ENCODE data around the gene ZNF383.
"Not testable (repeated sequence)": the region's sequence is repeated elsewhere in the genome, so short reads cannot be mapped to it uniquely, and the experiment has no call there.

The ZNF383 gene

DNA sequence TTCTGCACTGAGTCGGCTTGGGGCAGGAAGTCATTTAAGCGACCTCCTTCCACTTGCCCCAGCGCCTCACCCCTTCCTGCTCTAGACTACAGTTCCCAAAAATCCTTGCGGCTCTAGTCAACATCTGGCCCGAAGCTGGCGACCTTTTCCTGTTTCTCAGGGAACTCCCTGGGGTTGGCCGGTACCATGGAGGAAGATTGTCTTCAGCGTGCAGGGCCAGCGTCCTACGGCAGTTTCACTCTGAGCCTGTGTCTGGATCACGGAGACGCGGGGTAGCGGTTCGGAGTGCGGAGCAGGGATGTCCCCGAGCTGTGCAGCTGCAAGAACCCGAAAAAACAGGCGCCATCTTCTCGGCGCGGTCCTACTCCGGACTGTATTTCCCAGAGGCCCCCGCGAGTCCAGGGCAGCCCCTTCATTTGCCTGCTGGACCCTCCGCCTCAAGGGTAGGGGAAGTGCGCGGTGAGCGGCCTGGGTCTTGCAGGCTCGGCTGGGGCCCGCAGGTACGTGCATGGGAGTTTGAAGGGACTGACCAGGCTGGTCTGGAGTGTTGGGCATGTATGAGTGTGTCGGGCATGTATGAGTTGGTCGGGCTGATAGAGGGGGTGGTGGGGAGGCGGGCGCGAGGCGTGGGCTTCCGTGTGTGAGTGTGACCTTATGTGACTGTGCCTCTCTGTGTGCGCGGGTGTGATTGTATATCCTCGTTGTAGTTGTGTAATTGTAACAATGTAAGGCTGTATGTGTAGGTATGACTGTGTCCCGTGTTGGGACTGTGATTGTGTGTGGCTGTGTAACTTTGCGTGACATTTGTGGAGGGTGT is at the start of gene ZNF383:
TSS of gene ZNF383 (plus strand) at position 440 of the 817 bp plus-strand sequence. CDS start 12,240 bp downstream, outside the sequence.
- DNase-seq (ENCODE audit: low read depth): peak; percentile 77

GRCh38 chr19:37172368-37173366 is 45.3 kb upstream of the ZNF383 start, which contains the start of gene ZNF585A:
Gene ZNF585A (minus strand): TSS chr19:37172695. CDS start chr19:37169910, 2,785 bp downstream.
- DNase-seq (ENCODE audit: low read depth): peak; percentile 95

- not testable (repeated sequence) for DNase-seq (ENCODE audit: low read depth)
Measured at GRCh38 chr19:37186071-37186470, 31.9 kb upstream of the ZNF383 start.

- not testable (repeated sequence) for DNase-seq (ENCODE audit: low read depth)
Measured at GRCh38 chr19:37195248-37195647, 22.8 kb upstream of the ZNF383 start.

DNA sequence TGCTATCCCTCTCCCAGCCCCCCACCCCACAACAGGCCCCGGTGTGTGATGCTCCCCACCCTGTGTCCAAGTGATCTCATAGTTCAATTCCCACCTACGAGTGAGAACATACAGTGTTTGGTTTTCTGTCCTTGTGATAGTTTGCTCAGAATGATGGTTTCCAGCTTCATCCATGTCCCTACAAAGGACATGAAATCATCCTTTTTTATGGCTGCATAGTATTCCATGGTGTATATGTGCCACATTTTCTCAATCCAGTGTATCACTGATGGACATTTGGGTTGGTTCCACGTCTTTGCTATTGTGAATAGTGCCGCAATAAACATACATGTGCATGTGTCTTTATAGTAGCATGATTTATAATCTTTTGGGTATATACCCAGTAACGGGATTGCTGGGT is 20.9 kb upstream of the ZNF383 start:
- DNase-seq (ENCODE audit: low read depth): not testable (repeated sequence)

- no peak for DNase-seq (ENCODE audit: low read depth)
Measured at GRCh38 chr19:37197768-37198167, 20.2 kb upstream of the ZNF383 start.

GRCh38 chr19:37217480-37217774 is 587 bp upstream of the ZNF383 start:
- no peak for DNase-seq (ENCODE audit: low read depth)

GRCh38 chr19:37218592-37218935 is 550 bp downstream of the ZNF383 start:
- peak; percentile 37 for DNase-seq (ENCODE audit: low read depth)

DNA sequence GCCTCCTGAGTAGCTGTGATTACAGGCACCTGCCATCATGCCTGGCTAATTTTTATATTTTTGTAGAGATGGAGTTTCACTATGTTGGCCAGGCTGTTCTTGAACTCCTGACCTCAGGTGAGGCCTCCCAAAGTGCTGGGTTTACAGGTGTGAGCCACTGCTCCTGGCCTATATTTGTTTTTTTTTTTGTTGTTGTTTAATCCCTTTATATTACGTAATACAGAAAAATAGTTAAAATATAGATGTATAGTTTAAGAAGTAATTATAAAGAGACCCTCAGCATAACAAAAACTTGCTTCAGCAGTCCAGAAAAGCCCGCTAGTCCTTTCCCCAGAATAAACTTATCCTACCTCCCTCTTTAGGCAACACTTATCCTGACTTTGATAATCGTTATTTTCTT is 2.4 kb downstream of the ZNF383 start:
- DNase-seq (ENCODE audit: low read depth): no peak

GRCh38 chr19:37221136-37221535 is 3.1 kb downstream of the ZNF383 start:
- no peak for DNase-seq (ENCODE audit: low read depth)

DNA sequence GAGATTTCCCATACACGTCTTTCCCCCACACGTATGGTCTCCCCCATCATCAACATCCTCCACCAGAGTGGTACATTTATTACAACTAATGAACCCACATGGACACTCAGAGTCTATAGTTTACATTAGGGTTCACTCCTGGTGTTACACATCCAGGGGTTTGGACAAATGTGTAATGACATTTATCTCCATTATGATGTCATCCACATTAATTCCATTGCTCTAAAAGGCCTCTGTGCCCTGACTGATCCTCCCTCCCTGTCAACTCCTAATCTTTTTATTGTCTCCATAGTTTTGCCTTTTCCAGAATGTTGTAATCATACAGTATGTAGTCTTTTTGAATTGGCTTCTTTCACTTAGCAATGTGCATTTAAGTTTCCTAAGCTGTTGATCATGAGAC is 8.2 kb downstream of the ZNF383 start:
- no peak for DNase-seq (ENCODE audit: low read depth)

DNA sequence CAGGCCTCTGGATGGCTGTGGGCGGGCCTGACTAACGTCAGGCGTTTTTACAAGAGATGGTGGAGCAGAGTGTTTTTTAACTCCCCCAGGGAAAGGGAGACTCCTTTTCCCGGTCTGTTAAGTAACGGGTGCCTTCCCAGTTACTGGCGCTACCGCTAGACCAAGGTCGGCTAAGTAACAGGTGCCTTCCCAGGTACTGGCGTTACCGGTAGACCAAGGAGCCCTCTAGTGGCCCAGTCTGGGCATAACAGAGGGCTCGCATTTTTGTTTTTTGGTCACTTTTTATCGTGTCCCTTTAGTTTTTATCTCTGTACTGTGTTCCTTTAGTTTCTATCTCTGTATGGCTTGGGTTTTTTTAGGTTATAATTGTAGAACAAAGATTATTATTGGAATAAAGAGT is 10.0 kb downstream of the ZNF383 start:
- DNase-seq (ENCODE audit: low read depth): no peak

GRCh38 chr19:37243206-37243632 is 25.2 kb downstream of the ZNF383 start:
- DNase-seq (ENCODE audit: low read depth): no peak

GRCh38 chr19:37251308-37252229 is 33.6 kb downstream of the ZNF383 start:
- DNase-seq (ENCODE audit: low read depth): peak; percentile 98

DNA sequence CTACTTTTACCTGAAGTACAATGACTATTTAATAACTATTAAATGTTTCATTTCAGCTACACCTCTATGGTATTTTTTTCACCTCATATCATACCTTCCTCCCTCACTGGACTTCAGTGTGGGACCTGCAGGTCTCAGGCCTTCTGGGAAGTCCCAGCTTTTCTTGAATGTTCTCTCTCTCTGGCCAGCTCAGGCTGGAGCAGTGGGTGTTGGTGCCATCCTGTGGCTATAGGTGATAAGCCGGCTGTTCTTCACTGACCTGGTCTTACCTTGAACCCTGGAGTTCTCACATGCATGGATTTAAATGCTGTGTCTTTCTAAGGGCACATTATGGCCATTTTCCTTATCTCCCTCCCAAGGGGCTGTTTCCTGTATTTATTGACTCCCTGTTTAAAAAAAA is 45.0 kb downstream of the ZNF383 start:
- DNase-seq (ENCODE audit: low read depth): not testable (repeated sequence)

DNA sequence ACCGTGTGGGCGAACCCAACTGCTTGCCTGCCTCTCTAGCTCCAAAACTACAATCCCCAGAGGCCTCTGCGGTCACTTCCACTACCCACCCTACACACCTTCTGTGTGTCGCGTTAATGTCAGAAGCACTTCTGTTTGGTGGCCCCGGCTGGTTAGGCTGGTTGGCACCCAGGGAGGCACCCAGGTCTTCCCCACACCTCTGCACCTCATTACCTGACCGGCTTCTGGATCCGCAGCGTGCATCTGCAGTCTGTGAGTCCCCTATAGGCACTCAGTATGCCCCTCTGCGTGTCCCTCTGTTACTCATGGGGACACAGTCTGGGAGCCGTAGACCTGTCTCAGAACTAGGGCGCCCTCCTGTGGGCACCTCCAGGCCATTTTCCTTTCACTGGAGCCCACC is 49.0 kb downstream of the ZNF383 start:
- DNase-seq (ENCODE audit: low read depth): not testable (repeated sequence)

DNA sequence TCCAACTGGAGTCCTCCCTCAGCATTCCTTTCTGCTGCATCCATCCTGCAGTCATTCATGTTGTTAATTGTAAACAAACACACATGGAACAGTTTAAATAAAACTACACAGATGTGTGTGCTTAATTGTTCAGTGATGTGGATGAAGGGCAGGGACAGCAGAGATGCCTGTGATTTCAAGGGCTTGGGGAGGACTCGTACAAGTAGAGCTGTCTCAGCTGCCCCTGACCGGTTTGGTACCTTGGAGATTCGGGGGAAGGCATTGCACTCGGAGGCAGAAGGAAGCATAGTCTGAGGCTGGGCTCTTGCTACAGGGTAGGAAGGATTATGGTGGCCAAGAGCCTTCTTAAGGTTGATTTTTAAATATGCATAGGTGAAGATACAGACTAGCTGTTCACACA is 49.7 kb downstream of the ZNF383 start:
- DNase-seq (ENCODE audit: low read depth): not testable (repeated sequence)

- DNase-seq (ENCODE audit: low read depth): not testable (repeated sequence)
Measured at GRCh38 chr19:37280656-37281055, 62.6 kb downstream of the ZNF383 start.

DNA sequence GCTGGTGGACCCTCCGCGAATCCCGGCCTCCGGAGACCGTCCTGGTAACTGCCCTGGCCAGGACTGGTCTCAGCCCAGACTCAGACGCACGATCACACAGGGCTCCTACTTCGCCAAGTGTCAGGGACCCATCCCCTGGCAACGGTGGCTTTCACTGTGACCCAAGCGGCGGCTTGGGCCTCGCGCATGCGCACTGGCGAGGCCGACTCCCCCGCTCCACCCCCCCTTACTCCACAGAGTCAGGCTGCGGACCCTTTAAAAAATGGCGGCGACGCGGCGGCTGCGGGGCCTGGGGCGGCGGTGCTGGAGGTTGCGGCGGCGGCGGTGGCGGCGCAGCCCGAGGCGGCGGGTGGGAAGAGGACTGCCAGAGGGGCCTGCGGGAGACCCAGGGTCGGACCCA is 66.0 kb downstream of the ZNF383 start:
- DNase-seq (ENCODE audit: low read depth): not testable (repeated sequence)

DNA sequence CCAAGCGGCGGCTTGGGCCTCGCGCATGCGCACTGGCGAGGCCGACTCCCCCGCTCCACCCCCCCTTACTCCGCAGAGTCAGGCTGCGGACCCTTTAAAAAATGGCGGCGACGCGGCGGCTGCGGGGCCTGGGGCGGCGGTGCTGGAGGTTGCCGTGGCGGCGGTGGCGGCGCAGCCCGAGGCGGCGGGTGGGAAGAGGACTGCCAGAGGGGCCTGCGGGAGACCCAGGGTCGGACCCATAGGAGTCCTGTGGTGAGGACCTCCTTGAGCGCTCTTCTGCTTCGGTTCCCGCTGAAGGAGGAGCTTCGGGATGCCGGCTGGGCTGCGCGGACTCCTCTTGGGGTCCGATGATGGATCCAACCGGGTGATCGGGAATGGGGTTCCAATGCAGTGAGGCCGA is 71.2 kb downstream of the ZNF383 start:
- not testable (repeated sequence) for DNase-seq (ENCODE audit: low read depth)
